Osteoblast (primary cell): ENCODE data around the gene PLAAT3. TPM values are rescaled to one million over a fixed set of nuclear protein-coding genes. Genes with fewer than 3 reads are reported as not detected.

Experiments used
- DNase-seq: peaks from one replicate; pipeline ENCODE4 v3.0.0; 2011; ENCODE audit warnings: low spot score, mixed read lengths; ENCODE audit not compliant: insufficient read length; ENCODE audit errors: missing footprints
- H2AFZ ChIP-seq: 2 replicates; pipeline ENCODE4 v1.6.0; 2011; ENCODE audit warnings: mild to moderate bottlenecking, low read length
- H3K27ac ChIP-seq: 2 replicates; pipeline ENCODE4 v1.5.1; 2011; ENCODE audit warnings: mild to moderate bottlenecking, low read depth, low read length, moderate library complexity
- H3K27me3 ChIP-seq: 2 replicates; pipeline ENCODE4 v1.6.0; 2012; ENCODE audit warnings: mild to moderate bottlenecking, control low read depth, inconsistent platforms, low read length, moderate library complexity; ENCODE audit not compliant: insufficient read depth
- H3K36me3 ChIP-seq: 2 replicates; pipeline ENCODE4 v1.5.1; 2011; ENCODE audit warnings: mild to moderate bottlenecking, low read length, control low read depth, moderate library complexity; ENCODE audit not compliant: insufficient read depth
- H3K4me1 ChIP-seq: 2 replicates; pipeline ENCODE4 v1.5.1; 2011; ENCODE audit warnings: mild to moderate bottlenecking, low read length, control low read depth, moderate library complexity; ENCODE audit not compliant: insufficient read depth
- H3K4me2 ChIP-seq: 2 replicates; pipeline ENCODE4 v1.6.0; 2011; ENCODE audit warnings: mild to moderate bottlenecking, low read length; ENCODE audit not compliant: insufficient read depth
- H3K4me3 ChIP-seq: fragments of 200-600 bp; sonication (generic); 3 replicates; pipeline ENCODE4 v1.5.1; 2012; ENCODE audit warnings: mild to moderate bottlenecking, low read length, inconsistent platforms; ENCODE audit not compliant: insufficient read depth
- H3K79me2 ChIP-seq: 2 replicates; pipeline ENCODE4 v1.6.0; 2012; ENCODE audit warnings: mild to moderate bottlenecking, low read length, control low read depth, inconsistent platforms; ENCODE audit not compliant: insufficient read depth
- H3K9me3 ChIP-seq: 2 replicates; pipeline ENCODE4 v1.5.1; 2011; ENCODE audit warnings: low read depth, low read length, control low read depth
- H4K20me1 ChIP-seq: 2 replicates; pipeline ENCODE4 v1.6.0; 2012; ENCODE audit warnings: mild to moderate bottlenecking, low read length, control low read depth; ENCODE audit not compliant: insufficient read depth
- CTCF ChIP-seq: IDR thresholded peaks from 2 replicates; pipeline ENCODE4 v1.5.1; 2011; ENCODE audit warnings: mild to moderate bottlenecking, low read depth, low read length, moderate library complexity; ENCODE audit errors: extremely low read depth
- total RNA-seq: library from RNA; depleted of rRNA; stranded (reverse); fragments of >200 nt; gene quantifications from 2 replicates; pipeline ENCODE4 v1.2.3, GENCODE V29; 2012

PLAAT3 gene
- 25.6 and 34.4 TPM in 2 replicates for total RNA-seq

GRCh38 chr11:63614136-63614671 is at the start of gene PLAAT3:
Gene PLAAT3 (minus strand): TSS chr11:63614433. CDS start chr11:63614014, 419 bp downstream.
- Histone ChIP-seq H3K4me1 (peaks cover 38% of the 10 kb centered on the region), H3K9me3 (no peaks in the 10 kb centered on the region), H3K4me3 (peak within 1 kb of the TSS; percentile 86), H3K27me3 (no peaks in the 10 kb centered on the region), H2AFZ (peak within 1 kb of the TSS; percentile 88), H4K20me1 (no peaks in the 10 kb centered on the region), H3K27ac (peak within 1 kb of the TSS; percentile 25), H3K79me2 (peaks cover 16% of the 10 kb centered on the region), H3K36me3 (no peaks in the 10 kb centered on the region), H3K4me2 (peak within 1 kb of the TSS; percentile 93)
- TF ChIP-seq CTCF: no peak
- DNase-seq: peak; percentile 73

- Histone ChIP-seq H3K4me2 (peak overlapping the region; percentile 28), H3K27ac (peak overlapping the region; percentile 56), H3K27me3 (no peaks in the 10 kb centered on the region), H4K20me1 (peaks cover 64% of the 10 kb centered on the region), H3K9me3 (no peaks in the 10 kb centered on the region), H2AFZ (no peak overlapping the region), H3K4me1 (peaks cover 47% of the 10 kb centered on the region), H3K79me2 (peaks cover 90% of the 10 kb centered on the region), H3K36me3 (peaks cover 5% of the 10 kb centered on the region), H3K4me3 (no peak overlapping the region)
- DNase-seq: peak; percentile 94
- no peak for TF ChIP-seq CTCF
These were observed 49.6 kb upstream of the PLAAT3 start for GRCh38 chr11:63663809-63664208.

GRCh38 chr11:63660972-63661371 is 46.7 kb upstream of the PLAAT3 start:
- Histone ChIP-seq H3K9me3 (no peaks in the 10 kb centered on the region), H3K27me3 (no peaks in the 10 kb centered on the region), H3K36me3 (peaks cover 21% of the 10 kb centered on the region), H3K4me1 (peaks cover 21% of the 10 kb centered on the region), H3K4me3 (no peak overlapping the region), H3K27ac (no peak overlapping the region), H2AFZ (no peak overlapping the region), H4K20me1 (peaks cover 52% of the 10 kb centered on the region), H3K4me2 (no peak overlapping the region), H3K79me2 (peaks cover 99% of the 10 kb centered on the region)
- TF ChIP-seq CTCF: no peak
- no peak for DNase-seq

GRCh38 chr11:63652671-63653070 is 38.4 kb upstream of the PLAAT3 start:
- no peak for DNase-seq
- H4K20me1 ChIP-seq: peaks cover 11% of the 10 kb centered on the region
- TF ChIP-seq CTCF: no peak

More at GRCh38 chr11:63652671-63653070, 38.4 kb upstream of the PLAAT3 start:
- Histone ChIP-seq H2AFZ (no peak overlapping the region), H3K4me2 (no peak overlapping the region), H3K27me3 (no peaks in the 10 kb centered on the region), H3K4me1 (no peaks in the 10 kb centered on the region), H3K36me3 (peaks cover 62% of the 10 kb centered on the region), H3K4me3 (no peak overlapping the region), H3K9me3 (no peaks in the 10 kb centered on the region), H3K79me2 (peaks cover 62% of the 10 kb centered on the region), H3K27ac (no peak overlapping the region)
